VCaP (cell line): Measurements from ENCODE around the gene TJP1.

Experiments
- H3K27ac ChIP-seq: fragments of 450-650 bp; 2 replicates; pipeline ENCODE4 v1.5.1; 2017
- TF ChIP-seq, protein P1 (sequence below): fragments of 450-650 bp; conservative IDR thresholded peaks from 2 replicates; pipeline ENCODE4 v1.5.1; 2017; ENCODE audit warnings: mild to moderate bottlenecking, moderate library complexity

The TJP1 gene

DNA sequence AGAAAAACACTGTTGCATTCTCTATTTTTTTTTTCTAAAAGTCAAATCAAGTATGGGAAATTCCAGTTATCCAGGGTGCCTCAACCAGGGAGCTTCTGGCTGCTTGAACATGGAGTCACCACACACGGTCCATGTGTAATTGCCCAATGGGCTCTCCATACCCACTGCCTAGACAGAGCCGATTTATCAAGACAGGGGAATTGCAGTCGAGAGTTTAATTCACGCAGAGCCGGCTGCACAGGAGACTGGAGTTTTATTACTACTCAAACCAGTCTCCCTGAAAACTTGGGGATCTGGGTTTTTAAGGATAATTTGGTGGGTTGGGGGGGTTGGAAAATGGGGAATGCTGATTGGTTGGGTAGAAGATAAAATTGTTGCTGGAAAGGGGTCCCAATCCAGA lies 149.8 kb downstream of the TJP1 start:
- no peak overlapping the region for H3K27ac ChIP-seq
- TF ChIP-seq, protein P1, sequence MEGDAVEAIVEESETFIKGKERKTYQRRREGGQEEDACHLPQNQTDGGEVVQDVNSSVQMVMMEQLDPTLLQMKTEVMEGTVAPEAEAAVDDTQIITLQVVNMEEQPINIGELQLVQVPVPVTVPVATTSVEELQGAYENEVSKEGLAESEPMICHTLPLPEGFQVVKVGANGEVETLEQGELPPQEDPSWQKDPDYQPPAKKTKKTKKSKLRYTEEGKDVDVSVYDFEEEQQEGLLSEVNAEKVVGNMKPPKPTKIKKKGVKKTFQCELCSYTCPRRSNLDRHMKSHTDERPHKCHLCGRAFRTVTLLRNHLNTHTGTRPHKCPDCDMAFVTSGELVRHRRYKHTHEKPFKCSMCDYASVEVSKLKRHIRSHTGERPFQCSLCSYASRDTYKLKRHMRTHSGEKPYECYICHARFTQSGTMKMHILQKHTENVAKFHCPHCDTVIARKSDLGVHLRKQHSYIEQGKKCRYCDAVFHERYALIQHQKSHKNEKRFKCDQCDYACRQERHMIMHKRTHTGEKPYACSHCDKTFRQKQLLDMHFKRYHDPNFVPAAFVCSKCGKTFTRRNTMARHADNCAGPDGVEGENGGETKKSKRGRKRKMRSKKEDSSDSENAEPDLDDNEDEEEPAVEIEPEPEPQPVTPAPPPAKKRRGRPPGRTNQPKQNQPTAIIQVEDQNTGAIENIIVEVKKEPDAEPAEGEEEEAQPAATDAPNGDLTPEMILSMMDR, result no peak

DNA sequence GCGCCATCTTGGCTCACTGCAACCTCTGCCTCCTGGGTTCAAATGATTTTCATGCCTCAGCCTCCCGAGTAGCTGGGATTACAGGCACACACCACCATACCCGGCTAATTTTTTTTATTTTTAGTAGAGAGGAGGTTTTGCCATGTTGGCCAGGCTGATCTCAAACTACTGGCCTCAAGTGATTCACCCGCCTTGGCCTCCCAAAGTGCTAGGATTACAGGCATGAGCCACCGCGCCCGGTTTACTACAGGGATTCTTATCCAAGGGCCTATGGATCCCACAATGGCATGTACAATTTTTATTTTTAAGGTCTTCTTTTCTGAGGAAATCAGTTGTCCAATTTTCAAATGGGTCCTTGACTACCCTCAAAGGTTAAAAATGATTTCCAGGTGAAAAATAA lies 150.2 kb downstream of the TJP1 start:
- H3K27ac ChIP-seq, result peak overlapping the region; percentile 61; the same call in 1 of the 2 replicates

DNA sequence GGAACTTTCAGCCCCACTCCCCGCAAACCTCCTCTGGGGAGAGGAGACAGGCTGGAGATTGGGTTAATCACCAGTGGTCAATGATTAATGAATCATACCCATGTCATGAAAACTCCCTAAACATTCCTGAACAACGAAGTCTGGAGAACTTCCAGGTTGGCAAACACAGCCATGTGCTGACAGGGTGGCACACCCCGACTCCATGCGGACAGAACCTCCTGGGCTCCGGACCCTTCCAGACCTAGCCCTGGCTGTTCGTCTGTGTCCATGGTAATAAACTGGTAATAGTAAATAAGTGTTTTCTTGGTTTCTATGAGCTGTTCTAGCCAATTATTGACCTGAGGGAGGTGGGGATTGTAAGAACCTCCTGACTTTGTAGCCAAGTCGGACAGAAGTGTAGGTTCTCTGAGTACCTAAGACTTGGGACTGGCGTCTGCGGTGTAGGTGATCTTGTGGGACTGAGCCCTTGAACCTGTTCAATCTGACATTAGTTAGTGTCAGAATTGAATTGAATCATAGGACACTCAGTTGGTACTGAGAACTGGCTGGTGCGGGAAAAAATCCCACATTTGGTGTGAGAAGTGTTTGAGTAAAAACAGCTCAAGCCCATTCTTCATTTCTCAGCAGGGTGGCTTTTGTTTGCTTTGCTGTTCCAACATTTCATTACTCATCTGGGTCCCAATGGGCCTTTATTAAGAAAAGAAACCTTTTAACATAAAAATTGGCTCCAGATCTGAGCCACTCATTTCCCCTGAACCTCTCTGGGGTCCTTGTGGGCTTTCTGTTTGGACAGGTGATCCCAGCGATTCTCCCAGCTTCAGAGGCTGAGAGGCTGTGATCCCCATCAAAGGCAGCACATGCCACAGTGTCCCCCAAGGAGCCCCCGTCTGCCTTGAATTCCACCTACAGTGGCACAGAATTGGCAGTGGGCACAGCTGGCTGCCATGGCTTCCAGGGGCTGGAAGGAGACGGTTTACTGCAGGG lies 151.0 kb downstream of the TJP1 start:
- TF ChIP-seq, protein P1, result no peak
- peak overlapping the region; percentile 61; the same call in 1 of the 2 replicates for H3K27ac ChIP-seq

DNA sequence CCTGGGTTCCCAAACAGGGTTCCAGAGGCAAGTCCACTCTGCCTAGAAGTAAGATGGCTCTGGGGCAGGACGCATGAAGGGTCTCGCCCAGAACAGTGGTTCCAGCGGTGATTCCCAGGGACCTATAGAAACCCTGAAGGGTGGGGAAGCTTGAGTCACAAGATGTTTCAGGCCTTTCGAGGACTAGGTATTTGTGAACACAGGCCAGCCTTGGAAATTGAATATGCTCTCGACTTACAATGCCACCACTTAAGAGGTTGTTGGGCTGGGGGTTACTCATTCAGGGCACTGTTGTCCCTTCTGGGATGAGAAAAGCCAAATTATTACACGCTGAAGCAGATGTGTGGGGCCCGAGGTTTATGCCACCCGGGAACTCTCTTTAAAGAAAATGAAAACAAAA lies 152.0 kb downstream of the TJP1 start:
- TF ChIP-seq, protein P1, result no peak
- peak overlapping the region; percentile 61; the same call in 1 of the 2 replicates for H3K27ac ChIP-seq

DNA sequence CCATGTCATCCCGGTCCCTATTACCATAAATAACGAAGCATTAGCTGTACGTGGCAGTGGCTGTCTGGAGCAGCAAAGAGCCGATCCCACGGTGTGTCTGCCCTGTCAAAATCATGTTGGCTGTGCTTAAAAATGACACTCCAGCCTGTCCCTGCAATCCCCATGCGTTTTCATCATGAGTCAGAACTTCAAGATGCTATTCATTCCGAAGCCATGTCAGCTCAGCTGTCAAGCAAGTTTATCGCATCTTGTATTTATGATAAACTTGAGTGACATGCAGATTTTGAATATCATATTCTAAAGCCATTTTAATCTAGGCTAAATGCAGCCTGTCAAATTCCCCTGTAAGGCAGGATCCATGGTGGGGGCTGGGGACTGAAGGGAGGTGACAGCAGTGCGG lies 152.4 kb downstream of the TJP1 start:
- TF ChIP-seq, protein P1, result no peak
- H3K27ac ChIP-seq, result no peak overlapping the region; the same call in 1 of the 2 replicates

DNA sequence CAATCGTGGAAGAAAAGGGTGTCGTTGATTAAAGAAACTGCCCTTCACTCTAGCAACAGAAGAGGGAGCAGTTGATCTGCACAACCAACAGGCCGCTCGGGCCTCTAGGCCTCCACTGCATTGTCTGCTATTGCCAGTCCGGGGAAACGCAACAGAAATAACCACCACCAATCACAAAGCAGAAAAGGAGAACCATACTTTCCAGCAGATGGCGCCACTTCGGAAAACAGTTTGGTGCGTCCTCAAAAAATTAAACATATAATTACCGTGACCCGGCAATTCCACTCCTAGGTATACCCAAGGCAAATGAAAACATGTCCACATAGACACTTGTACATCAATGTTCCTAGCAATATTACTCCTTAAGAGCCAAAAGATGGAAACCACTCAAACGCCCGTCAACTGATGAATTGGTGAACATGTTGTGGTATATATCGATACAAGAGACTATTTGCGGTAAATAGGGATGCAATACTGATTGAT lies 154.1 kb downstream of the TJP1 start:
- TF ChIP-seq, protein P1, result peak; percentile 84
- H3K27ac ChIP-seq, result no peak overlapping the region

DNA sequence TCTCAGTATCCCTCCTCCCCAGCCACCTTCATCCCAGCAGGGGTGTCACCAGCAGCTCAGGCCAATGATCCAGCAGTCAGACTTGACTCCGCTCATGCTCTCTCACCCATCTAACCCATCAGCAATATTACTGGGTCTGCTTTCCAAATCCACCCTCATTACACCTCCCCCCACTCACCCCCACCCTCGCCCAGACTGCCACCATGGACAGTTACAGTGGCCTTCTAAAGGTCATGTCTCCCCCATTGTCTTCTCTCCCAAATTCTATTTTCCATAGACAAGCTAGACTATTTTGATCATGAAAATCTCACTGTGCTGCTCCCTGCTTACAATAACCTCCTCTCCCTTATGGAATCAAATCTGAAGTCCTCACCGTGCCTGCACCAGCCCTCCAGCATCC lies 156.0 kb downstream of the TJP1 start:
- TF ChIP-seq, protein P1, result no peak
- no peak overlapping the region for H3K27ac ChIP-seq

DNA sequence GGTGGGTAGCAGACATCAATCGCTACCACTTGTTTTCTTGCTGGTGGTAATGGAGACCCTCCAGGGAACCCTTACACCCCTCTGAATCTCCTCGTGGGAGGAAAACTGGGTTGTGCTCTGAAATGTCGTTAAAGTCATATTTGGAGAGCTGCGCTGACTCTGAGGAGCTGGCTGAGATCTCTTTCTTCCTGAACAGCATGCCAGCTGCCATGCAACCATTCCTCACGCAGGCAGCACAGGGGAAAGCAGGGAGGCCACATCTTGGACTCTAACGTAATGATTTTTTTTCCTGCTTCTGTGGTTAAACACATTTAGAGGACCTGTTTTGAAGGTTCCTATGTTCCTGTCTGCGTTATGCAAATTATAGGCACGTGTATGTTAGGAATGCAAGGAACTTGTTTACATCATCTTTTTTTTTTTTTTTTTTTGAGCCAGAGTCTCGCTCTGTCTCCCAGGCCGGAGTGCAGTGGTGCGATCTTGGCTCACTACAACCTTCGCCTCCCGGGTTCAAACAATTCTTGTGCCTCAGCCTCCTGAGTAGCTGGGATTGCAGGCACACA lies 156.7 kb downstream of the TJP1 start:
- no peak overlapping the region for H3K27ac ChIP-seq
- TF ChIP-seq, protein P1, result no peak
